ENCODE data around the gene FAM32A.

- no peak for TF ChIP-seq CTCF (IDR thresholded peaks at IDR 0.05)
- TF ChIP-seq ZFX (IDR thresholded peaks at IDR 0.05; ENCODE audit: borderline replicate concordance) = no peak
Observed at GRCh38 chr19:16226184-16226591, 41.0 kb downstream of the FAM32A start.

Data from 22Rv1 (cell line).